ENCODE measurements around the gene SFXN1.

The SFXN1 gene

DNA sequence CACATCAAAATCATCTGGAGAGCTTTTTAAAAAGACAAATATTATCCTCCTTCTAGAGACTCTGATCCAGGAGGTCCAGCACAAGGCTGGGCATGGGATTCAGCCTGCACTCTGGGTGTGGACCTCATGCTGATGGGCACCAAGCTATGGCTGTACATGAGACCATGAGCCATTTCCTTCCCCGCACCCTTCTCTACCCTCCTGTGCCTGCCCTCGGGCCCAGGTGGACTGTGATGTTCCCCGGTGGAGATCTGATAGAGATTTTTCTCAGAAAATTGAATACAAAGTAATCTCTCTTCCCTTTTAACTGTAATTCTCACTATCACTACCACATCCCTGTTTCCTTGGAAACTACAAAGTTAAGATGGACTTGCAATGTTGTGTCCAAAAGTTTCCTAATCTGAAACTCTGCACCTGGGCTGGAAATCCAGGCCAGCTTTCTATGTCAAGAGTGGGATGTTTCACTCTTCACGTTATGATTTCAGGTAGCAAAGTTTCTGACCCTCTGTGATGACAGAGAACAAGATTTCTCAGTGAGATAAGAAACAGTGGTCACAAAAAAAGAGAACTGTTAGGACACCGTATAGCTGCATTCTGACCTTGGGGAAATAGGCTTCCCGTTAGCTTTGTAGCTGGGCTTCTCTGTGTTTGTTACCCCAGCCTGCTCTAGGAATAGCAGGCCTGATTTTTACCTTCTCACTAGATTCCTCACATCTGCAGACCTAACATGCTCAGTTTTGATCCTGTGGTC is 11.5 kb downstream of the SFXN1 start:
- TF ChIP-seq TEAD4 (IDR thresholded peaks at IDR 0.05): no peak
- TF ChIP-seq EP300 (IDR thresholded peaks at IDR 0.05; ENCODE audit: borderline replicate concordance): no peak
- no peak for TF ChIP-seq MAX (IDR thresholded peaks at IDR 0.05)
- no peak for TF ChIP-seq TAF1 (IDR thresholded peaks at IDR 0.05; ENCODE audit: low read depth)
- TF ChIP-seq NFIC (IDR thresholded peaks at IDR 0.05): no peak
- no peak for TF ChIP-seq EGR1 (IDR thresholded peaks at IDR 0.05)
- TF ChIP-seq TCF12 (IDR thresholded peaks at IDR 0.05; ENCODE audit: low read depth): no peak

- no peak for TF ChIP-seq NFIC (IDR thresholded peaks at IDR 0.05)
- TF ChIP-seq TAF1 (IDR thresholded peaks at IDR 0.05; ENCODE audit: low read depth): no peak
- TF ChIP-seq, protein P1, sequence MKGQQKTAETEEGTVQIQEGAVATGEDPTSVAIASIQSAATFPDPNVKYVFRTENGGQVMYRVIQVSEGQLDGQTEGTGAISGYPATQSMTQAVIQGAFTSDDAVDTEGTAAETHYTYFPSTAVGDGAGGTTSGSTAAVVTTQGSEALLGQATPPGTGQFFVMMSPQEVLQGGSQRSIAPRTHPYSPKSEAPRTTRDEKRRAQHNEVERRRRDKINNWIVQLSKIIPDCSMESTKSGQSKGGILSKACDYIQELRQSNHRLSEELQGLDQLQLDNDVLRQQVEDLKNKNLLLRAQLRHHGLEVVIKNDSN (IDR thresholded peaks at IDR 0.05): no peak
- no peak for TF ChIP-seq TEAD4 (IDR thresholded peaks at IDR 0.05)
- TF ChIP-seq YY1 (IDR thresholded peaks at IDR 0.05; ENCODE audit: low read depth): no peak
- TF ChIP-seq ZBTB7A (IDR thresholded peaks at IDR 0.05; ENCODE audit: low read depth): no peak
- no peak for TF ChIP-seq MAX (IDR thresholded peaks at IDR 0.05)
- no peak for TF ChIP-seq CEBPB (IDR thresholded peaks at IDR 0.05)
- TF ChIP-seq TCF12 (IDR thresholded peaks at IDR 0.05; ENCODE audit: low read depth): no peak
Observed at GRCh38 chr5:175491223-175491622, 12.9 kb downstream of the SFXN1 start.

DNA sequence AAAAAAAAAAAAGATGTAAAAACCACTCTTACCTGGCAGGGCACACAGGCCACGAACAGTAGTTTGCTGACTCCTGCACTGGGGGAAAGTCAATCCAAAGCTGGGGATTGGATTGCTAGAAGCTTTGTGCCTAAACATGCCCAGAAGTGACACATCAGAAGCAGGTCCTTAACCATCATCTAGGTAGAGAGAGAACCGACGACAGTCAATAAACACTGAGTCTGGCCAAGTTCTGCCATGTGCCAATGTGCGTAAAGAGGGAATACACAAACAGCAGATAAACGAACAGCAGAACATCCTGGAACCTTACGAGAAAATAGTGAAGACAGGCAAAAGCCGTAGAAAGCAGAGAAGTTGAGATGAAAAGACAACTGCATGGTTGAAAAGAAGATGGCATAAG is 14.9 kb downstream of the SFXN1 start:
- TF ChIP-seq TAF1 (IDR thresholded peaks at IDR 0.05; ENCODE audit: low read depth) (no peak), EGR1 (IDR thresholded peaks at IDR 0.05) (no peak), CREB1 (IDR thresholded peaks at IDR 0.05; ENCODE audit: low read depth) (no peak), FOXM1 (IDR thresholded peaks at IDR 0.05; ENCODE audit: borderline replicate concordance, low read depth) (no peak), MAX (IDR thresholded peaks at IDR 0.05) (no peak), CEBPB (IDR thresholded peaks at IDR 0.05) (no peak), ZBTB7A (IDR thresholded peaks at IDR 0.05; ENCODE audit: low read depth) (no peak), NFIC (IDR thresholded peaks at IDR 0.05) (no peak), REST (IDR thresholded peaks at IDR 0.05; ENCODE audit: low read depth) (no peak), YY1 (IDR thresholded peaks at IDR 0.05; ENCODE audit: low read depth) (no peak), TCF12 (IDR thresholded peaks at IDR 0.05; ENCODE audit: low read depth) (no peak), TEAD4 (IDR thresholded peaks at IDR 0.05) (no peak), RAD21 (IDR thresholded peaks at IDR 0.05; ENCODE audit: low read depth) (no peak), EP300 (IDR thresholded peaks at IDR 0.05; ENCODE audit: borderline replicate concordance) (no peak)
- TF ChIP-seq, protein P1 (IDR thresholded peaks at IDR 0.05): no peak

DNA sequence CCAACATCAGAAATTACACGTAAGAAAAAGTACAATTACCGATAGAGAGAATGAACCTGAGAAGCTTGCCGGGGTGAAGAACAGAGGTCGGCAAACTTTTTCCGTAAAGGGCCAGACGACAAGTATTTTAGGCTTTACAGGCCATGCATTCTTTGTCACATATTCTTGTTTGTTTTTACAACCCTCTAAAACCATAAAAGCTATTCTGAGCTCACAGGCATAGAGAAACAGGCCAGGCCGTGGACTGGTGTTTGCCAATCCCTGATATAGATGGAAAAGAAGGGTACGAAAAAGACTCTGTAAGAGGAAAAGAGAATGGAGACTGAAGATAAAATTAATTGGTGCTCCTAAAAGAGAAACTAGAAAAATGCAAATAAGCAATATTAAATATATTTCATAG is 15.4 kb downstream of the SFXN1 start:
- TF ChIP-seq EGR1 (IDR thresholded peaks at IDR 0.05) (no peak), CEBPB (IDR thresholded peaks at IDR 0.05) (no peak), TEAD4 (IDR thresholded peaks at IDR 0.05) (no peak), ZBTB7A (IDR thresholded peaks at IDR 0.05; ENCODE audit: low read depth) (no peak), CREB1 (IDR thresholded peaks at IDR 0.05; ENCODE audit: low read depth) (no peak), FOXM1 (IDR thresholded peaks at IDR 0.05; ENCODE audit: borderline replicate concordance, low read depth) (no peak), NFIC (IDR thresholded peaks at IDR 0.05) (no peak), YY1 (IDR thresholded peaks at IDR 0.05; ENCODE audit: low read depth) (no peak)

DNA sequence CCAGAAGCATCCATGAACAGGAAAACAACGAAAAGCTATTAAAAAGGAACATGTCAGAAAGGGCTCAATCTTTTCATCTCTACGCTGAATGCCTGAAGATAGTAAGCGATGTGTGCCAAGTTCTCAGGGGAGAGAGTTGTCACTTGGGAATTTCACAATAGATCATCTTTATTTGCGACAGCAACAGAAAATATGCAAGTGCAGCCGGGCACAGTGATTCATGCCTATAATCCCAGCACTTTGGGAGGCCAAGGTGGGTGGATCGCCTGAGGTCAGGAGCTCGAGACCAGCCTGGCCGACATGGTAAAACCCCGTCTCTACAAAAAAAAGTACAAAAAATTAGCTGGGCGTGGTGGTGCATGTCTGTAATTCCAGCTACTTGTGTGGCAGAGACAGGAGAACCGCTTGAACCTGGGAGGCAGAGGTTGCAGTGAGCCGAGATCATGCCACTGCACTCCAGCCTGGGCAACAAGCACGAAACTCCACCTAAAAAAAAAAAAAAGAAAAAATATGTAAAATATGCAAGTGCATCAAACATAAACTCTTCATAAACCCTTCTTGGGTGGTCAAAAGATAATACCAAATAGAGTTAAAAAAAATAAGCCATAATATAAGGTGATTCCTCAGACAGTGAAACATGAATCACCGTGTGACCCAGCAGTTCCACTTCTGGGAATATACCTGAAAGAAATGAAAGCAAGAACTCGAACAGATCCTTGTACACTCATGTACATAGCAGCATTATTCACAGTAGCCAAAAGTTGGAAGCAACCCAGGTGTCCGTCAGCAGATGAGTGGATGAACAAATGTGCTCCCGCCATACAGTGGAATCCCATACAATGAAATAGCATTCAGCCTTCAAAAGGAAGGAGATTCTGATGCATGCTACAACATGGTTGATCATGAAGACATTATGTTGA is 16.2 kb downstream of the SFXN1 start:
- TF ChIP-seq, protein P1 (IDR thresholded peaks at IDR 0.05): no peak
- no peak for TF ChIP-seq RAD21 (IDR thresholded peaks at IDR 0.05; ENCODE audit: low read depth)
- TF ChIP-seq REST (IDR thresholded peaks at IDR 0.05; ENCODE audit: low read depth): no peak
- no peak for TF ChIP-seq EGR1 (IDR thresholded peaks at IDR 0.05)
- TF ChIP-seq TCF12 (IDR thresholded peaks at IDR 0.05; ENCODE audit: low read depth): no peak
- TF ChIP-seq TEAD4 (IDR thresholded peaks at IDR 0.05): no peak
- TF ChIP-seq ZBTB7A (IDR thresholded peaks at IDR 0.05; ENCODE audit: low read depth): no peak
- no peak for TF ChIP-seq MAX (IDR thresholded peaks at IDR 0.05)
- no peak for TF ChIP-seq YY1 (IDR thresholded peaks at IDR 0.05; ENCODE audit: low read depth)
- no peak for TF ChIP-seq NFIC (IDR thresholded peaks at IDR 0.05)

All from Ishikawa (cell line).